ENCODE results near the gene PRPF40A. TPM values are rescaled to one million over a fixed set of nuclear protein-coding genes. Genes with fewer than 3 reads are reported as not detected.

Gene PRPF40A
- total and polyA plus RNA-seq, 2 of the 13 experiments (the other 11 are each of a cell fraction or from before 2014, with no cell fraction given), result 146 to 207 TPM

DNA sequence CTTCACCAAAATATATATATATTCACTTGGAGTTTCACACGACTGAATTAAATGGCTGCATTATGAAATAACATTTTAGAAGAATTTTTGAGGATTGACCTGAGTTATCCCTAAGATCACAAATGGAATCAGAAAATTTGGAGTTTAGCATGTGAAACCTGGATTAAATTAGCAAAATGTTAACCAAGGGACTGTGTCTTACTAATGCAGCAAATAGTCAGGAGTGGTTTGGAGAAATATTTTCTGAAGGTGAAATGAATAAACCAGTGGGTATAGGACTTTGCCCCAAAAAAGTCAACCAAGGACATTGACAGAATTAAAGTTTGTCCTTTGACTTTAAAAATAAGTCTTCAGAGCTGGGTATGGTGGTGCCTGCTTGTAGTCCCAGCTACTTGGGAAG lies 111.2 kb downstream of the PRPF40A start:
- TF ChIP-seq, protein P1, sequence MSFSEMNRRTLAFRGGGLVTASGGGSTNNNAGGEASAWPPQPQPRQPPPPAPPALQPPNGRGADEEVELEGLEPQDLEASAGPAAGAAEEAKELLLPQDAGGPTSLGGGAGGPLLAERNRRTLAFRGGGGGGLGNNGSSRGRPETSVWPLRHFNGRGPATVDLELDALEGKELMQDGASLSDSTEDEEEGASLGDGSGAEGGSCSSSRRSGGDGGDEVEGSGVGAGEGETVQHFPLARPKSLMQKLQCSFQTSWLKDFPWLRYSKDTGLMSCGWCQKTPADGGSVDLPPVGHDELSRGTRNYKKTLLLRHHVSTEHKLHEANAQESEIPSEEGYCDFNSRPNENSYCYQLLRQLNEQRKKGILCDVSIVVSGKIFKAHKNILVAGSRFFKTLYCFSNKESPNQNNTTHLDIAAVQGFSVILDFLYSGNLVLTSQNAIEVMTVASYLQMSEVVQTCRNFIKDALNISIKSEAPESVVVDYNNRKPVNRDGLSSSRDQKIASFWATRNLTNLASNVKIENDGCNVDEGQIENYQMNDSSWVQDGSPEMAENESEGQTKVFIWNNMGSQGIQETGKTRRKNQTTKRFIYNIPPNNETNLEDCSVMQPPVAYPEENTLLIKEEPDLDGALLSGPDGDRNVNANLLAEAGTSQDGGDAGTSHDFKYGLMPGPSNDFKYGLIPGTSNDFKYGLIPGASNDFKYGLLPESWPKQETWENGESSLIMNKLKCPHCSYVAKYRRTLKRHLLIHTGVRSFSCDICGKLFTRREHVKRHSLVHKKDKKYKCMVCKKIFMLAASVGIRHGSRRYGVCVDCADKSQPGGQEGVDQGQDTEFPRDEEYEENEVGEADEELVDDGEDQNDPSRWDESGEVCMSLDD (CRISPR knock-in tag; IDR thresholded peaks at IDR 0.05; ENCODE audit: borderline replicate concordance), result no peak
- TF ChIP-seq MED8 (CRISPR knock-in tag; IDR thresholded peaks at IDR 0.05; ENCODE audit: insufficient replicate concordance) (no peak), HMGA1 (CRISPR knock-in tag; conservative IDR thresholded peaks at IDR 0.05) (no peak), ZNF766 (CRISPR knock-in tag; IDR thresholded peaks at IDR 0.05; ENCODE audit: borderline replicate concordance) (no peak), ZNF317 (CRISPR knock-in tag; IDR thresholded peaks at IDR 0.05) (no peak), ZNF264 (CRISPR knock-in tag; IDR thresholded peaks at IDR 0.05) (no peak), CENPX (CRISPR knock-in tag; IDR thresholded peaks at IDR 0.05) (no peak), ZNF761 (CRISPR knock-in tag; conservative IDR thresholded peaks at IDR 0.05) (no peak), ZNF460 (CRISPR knock-in tag; IDR thresholded peaks at IDR 0.05; ENCODE audit: borderline replicate concordance) (no peak), RARA (CRISPR knock-in tag; IDR thresholded peaks at IDR 0.05) (no peak), ZNF260 (CRISPR knock-in tag; IDR thresholded peaks at IDR 0.05; ENCODE audit: borderline replicate concordance, low read depth) (no peak), KLF12 (CRISPR knock-in tag; IDR thresholded peaks at IDR 0.05; ENCODE audit: borderline replicate concordance) (no peak)
- TF ChIP-seq, protein P2, sequence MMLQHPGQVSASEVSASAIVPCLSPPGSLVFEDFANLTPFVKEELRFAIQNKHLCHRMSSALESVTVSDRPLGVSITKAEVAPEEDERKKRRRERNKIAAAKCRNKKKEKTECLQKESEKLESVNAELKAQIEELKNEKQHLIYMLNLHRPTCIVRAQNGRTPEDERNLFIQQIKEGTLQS (CRISPR knock-in tag; IDR thresholded peaks at IDR 0.05), result no peak
- TF ChIP-seq, protein P3, sequence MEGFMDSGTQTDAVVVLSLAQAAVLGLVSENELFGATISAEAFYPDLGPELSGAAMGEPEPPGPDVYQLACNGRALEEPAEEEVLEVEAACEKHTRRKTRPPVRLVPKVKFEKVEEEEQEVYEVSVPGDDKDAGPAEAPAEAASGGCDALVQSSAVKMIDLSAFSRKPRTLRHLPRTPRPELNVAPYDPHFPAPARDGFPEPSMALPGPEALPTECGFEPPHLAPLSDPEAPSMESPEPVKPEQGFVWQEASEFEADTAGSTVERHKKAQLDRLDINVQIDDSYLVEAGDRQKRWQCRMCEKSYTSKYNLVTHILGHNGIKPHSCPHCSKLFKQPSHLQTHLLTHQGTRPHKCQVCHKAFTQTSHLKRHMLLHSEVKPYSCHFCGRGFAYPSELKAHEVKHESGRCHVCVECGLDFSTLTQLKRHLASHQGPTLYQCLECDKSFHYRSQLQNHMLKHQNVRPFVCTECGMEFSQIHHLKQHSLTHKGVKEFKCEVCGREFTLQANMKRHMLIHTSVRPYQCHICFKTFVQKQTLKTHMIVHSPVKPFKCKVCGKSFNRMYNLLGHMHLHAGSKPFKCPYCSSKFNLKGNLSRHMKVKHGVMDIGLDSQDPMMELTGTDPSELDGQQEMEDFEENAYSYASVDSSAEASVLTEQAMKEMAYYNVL (CRISPR knock-in tag; IDR thresholded peaks at IDR 0.05; ENCODE audit: borderline replicate concordance), result no peak
- TF ChIP-seq, protein P4, sequence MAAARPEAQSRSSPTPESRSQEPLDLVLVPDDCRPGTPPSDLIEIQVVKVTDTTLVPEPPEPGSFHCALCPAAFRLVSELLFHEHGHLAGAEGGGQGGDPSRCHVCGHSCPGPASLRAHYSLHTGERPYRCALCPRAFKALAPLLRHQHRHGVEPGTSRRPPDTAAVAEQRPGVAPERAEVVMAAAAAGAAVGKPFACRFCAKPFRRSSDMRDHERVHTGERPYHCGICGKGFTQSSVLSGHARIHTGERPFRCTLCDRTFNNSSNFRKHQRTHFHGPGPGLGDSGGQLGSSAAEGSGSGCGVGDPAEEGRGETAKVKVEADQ (CRISPR knock-in tag; IDR thresholded peaks at IDR 0.05; ENCODE audit: borderline replicate concordance), result no peak
- TF ChIP-seq, protein P5, sequence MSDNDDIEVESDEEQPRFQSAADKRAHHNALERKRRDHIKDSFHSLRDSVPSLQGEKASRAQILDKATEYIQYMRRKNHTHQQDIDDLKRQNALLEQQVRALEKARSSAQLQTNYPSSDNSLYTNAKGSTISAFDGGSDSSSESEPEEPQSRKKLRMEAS (IDR thresholded peaks at IDR 0.05), result no peak
- TF ChIP-seq, protein P6, sequence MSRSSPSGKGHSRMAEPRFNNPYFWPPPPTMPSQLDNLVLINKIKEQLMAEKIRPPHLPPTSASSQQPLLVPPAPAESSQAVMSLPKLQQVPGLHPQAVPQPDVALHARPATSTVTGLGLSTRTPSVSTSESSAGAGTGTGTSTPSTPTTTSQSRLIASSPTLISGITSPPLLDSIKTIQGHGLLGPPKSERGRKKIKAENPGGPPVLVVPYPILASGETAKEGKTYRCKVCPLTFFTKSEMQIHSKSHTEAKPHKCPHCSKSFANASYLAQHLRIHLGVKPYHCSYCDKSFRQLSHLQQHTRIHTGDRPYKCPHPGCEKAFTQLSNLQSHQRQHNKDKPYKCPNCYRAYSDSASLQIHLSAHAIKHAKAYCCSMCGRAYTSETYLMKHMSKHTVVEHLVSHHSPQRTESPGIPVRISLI (CRISPR knock-in tag; IDR thresholded peaks at IDR 0.05; ENCODE audit: borderline replicate concordance), result no peak
- H3K4me1 ChIP-seq (ENCODE audit: insufficient read depth, low read length), result peaks cover 17% of the 10 kb centered on the region
- no peak for FAIRE-seq
- H4K20me1 ChIP-seq (ENCODE audit: insufficient read depth, low read length), result no peaks in the 10 kb centered on the region
- no peak for DNase-seq (ENCODE audit: low spot score)
- no peaks in the 10 kb centered on the region for H3K27me3 ChIP-seq (ENCODE audit: control insufficient read depth in 1 of 2, insufficient read depth in 2 of 2, low read length in 2 of 2)
- in situ Hi-C loops (cut with HindIII; ENCODE audit: extremely low pct_ligation_motif_present, low pct_unique_long_range_greater_than_20kb) (no loop called here), intact Hi-C loops (cut with micrococcal nuclease; ENCODE audit: unreplicated experiment) (no loop called here)
- no peak overlapping the region for H3K4me2 ChIP-seq (ENCODE audit: low read depth, low read length)
- WGBS (ENCODE audit: low lambda C conversion rate), result 97% methylated on average over 1 of the region's 1 CpG
- H3K9ac ChIP-seq (ENCODE audit: insufficient read depth, low read depth, low read length), result no peak overlapping the region
- H3K4me3 ChIP-seq (replicated peaks in 1 of 3; ENCODE audit: insufficient read depth in 1 of 3, low read depth in 2 of 3, low read length in 3 of 3), result no peak overlapping the region
- no peak overlapping the region for H3K27ac ChIP-seq (ENCODE audit: extremely low read length, insufficient read depth, low read length)
- peaks cover 9 to 40% of the 10 kb centered on the region in 2 experiments for H3K36me3 ChIP-seq (replicated peaks in 1 of 2; ENCODE audit: control insufficient read depth in 1 of 2, insufficient read depth in 2 of 2, low read length in 2 of 2)
- no peaks in the 10 kb centered on the region for H3K9me3 ChIP-seq (ENCODE audit: low read length)
- ChIA-PET CTCF (ENCODE audit: low intra/inter-chr PET ratio, low total read pairs) (no interaction called here), POLR2A (no interaction called here)
- no TSS peak for BruUV-seq (replicated peaks)
- ATAC-seq, result no peak
- no peaks in the 10 kb centered on the region for H3K79me2 ChIP-seq (ENCODE audit: insufficient read depth, low read length)
- H2AFZ ChIP-seq (ENCODE audit: low read length), result no peak overlapping the region

All from HepG2 (cell line).